LNCaP clone FGC (cell line): Measurements from ENCODE around the gene FGR.
A peak's percentile ranks its signal among the peaks of the same experiment; 100 is the strongest.

Experiments used
- DNase-seq: peaks from one replicate; pipeline ENCODE4 v3.0.0-alpha.2; 2011; ENCODE audit warnings: low read depth
- H3K4me3 ChIP-seq: 2 replicates; pipeline ENCODE4 v1.5.1; 2011; ENCODE audit warnings: mild to moderate bottlenecking, low read depth, low read length, control low read depth
- TF ChIP-seq, protein P1 (sequence below): IDR thresholded peaks from 2 replicates; pipeline ENCODE4 v1.5.1; 2012; ENCODE audit warnings: mild to moderate bottlenecking; ENCODE audit not compliant: control insufficient read depth, insufficient read depth; ENCODE audit errors: extremely low read depth

The FGR gene

DNA sequence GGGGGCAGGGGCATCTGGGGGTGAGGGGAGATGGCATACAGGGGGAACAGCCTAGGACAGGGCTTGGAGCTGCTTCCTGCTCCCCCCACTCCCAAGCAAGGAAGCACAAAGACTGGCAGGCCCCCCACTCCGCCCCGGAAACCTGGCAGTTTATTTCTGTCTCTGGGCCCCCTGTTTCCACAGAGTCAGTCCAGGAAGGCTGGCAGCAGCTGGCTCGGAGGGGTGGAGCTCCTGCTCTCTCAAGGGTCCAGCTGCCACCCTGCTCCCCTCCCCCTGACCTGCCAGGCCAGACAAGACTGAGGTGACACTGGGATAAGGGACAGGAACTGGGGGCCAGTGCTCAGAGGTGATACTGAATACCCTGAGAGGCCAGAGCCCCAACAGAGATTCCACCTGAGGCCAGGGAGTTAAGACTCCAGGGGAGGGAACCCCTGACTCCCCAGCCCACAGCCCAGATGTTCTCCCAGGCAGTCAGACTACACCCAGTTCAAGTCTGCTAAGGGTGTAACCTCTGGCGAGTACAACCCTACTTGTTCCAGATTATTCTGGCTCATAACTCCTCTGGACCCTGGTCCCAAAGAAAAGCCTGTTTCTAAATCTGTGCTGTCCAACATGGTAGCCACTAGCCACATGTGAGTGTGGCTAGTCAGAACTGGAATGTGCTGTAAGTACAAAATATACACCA lies 57.3 kb downstream of the FGR start:
- DNase-seq: no peak
- no peak overlapping the region for H3K4me3 ChIP-seq
- TF ChIP-seq, protein P1, sequence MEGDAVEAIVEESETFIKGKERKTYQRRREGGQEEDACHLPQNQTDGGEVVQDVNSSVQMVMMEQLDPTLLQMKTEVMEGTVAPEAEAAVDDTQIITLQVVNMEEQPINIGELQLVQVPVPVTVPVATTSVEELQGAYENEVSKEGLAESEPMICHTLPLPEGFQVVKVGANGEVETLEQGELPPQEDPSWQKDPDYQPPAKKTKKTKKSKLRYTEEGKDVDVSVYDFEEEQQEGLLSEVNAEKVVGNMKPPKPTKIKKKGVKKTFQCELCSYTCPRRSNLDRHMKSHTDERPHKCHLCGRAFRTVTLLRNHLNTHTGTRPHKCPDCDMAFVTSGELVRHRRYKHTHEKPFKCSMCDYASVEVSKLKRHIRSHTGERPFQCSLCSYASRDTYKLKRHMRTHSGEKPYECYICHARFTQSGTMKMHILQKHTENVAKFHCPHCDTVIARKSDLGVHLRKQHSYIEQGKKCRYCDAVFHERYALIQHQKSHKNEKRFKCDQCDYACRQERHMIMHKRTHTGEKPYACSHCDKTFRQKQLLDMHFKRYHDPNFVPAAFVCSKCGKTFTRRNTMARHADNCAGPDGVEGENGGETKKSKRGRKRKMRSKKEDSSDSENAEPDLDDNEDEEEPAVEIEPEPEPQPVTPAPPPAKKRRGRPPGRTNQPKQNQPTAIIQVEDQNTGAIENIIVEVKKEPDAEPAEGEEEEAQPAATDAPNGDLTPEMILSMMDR: no peak

DNA sequence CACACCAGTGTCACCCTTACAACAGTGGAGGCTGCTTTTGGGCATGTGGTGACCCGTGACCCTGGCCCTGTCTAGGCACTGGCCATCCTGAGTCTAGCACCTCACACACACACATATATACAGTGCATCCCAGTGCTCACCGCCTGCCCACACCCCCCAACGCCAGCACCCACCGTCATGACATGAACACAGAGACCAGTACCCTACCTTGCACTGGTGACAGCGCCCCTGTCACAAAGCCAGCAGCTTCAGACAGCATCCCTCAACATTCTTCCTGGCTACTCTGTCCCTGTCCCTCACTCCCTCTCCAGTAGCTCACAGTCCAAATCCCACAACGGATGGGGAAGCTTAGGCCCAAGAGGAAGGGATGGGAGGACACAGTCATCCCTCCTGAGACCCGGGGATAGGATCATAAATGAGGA lies 58.2 kb downstream of the FGR start:
- no peak for DNase-seq
- no peak overlapping the region for H3K4me3 ChIP-seq
- TF ChIP-seq, protein P1: no peak

DNA sequence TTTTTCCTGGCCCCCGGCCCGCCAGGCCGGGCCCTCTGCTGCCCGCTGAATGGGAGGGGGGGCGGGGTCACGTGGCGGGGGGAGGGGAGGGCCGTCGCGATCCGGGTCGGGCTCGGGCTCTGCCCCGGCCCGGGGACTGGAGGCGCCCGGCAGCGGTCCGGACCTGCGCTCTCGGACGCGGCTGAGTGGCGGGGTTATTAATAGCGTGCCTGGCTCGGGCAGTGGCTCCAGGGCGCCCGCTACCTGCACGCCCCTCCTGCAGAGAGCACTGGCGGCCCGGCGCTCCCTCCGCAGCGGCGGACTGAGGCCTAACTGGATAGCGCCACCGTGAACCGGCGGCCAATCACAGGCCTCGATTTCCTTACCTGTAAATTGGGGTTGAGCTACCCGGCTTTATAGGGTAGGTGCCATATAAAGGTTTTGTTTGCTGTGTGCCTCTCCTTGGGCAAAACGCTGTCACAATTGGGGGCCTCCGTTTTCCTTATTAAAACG lies 59.1 kb downstream of the FGR start:
- TF ChIP-seq, protein P1: peak; percentile 25; the same call in 1 of the 2 replicates
- DNase-seq: no peak
- peak overlapping the region; percentile 15; the same call in 1 of the 2 replicates for H3K4me3 ChIP-seq

DNA sequence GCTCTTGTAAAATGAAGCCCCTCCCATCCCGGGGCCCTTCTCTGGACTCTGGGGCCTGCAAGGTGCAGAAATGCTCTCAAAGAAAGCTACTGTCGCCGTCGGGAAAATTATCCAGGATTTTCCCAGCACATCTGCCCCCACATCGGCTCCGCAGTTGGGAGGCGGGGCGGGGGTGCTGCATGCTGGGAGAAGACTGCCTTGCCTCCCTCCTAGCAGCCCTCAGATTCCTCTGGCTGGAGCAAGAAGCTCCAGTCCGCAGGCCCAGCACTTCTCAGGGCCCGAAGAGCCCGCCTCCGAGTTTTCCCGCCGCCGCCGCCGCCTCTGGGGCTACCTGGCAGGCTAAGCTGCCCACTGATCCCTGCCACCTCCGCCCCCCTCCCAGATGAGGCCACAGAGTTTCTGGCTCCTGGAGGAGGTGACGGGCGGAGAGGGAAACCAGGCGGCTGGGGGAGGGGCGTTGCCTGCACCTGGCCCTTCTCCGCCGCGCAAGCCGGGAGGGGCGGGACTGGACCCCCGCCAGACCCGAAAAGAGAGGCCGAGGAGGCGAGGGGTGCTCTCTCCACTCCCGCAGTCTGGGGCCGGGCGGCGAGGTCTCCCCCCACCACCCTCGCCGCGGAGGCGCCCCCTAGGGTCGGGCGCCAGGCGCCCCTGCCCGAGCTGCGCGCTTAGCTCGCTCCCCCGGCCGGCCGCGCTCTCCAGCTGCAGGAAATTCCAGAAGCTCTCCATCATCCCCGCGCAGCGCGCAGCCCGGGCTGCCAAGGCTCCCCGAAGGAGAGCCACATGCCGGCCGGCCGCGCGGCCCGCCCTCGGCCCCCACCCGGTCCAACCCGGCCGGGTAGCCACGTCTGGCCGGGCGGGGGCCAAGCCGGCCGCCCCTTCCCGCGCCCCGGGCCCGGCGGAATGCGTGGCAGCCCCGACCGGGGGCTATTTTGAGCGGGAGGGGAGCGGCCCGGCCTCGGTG lies 59.8 kb downstream of the FGR start:
- DNase-seq: no peak
- H3K4me3 ChIP-seq: peak overlapping the region; percentile 13; the same call in 1 of the 2 replicates
- TF ChIP-seq, protein P1: 0 out of 2 replicates have a peak, but pooled peaks have one; percentile 4

DNA sequence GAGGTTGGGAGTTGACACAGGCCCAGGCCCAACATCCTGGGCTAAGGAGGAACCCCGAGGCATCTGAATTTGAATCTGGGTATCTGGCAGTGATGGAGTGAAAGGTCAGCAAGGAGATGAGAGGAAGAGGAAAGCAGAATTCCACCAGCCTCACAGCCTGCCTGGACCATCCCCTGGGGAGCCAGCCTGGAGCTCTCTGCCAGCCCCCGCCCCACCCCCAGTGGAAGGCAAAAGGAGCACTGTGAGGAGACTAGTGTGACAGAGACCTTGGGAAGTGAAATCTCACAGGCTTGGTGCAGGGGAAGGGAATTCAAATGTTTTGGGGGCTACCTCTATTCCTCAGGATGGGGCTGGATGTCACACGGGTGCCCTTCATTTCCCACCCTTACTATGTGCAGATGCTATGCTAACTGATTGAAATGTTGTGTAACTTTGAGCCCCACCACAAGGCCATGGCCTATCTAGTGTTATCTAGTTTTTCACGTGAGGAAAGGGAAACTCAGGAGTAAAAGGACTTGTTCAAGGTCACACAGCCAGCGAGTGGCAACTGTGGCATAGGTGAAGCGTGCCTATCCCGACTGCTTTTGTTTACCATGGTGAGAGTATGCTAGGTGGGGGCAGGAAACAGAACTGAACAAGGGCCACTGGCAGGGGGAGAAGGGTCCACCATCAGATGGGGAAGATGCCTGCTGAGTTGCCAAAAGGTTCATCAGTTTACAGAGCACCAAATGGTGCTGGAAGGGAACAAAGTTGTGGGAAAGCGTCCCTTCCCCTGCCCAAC lies 60.8 kb downstream of the FGR start:
- DNase-seq: no peak
- no peak overlapping the region for H3K4me3 ChIP-seq
- TF ChIP-seq, protein P1: no peak

DNA sequence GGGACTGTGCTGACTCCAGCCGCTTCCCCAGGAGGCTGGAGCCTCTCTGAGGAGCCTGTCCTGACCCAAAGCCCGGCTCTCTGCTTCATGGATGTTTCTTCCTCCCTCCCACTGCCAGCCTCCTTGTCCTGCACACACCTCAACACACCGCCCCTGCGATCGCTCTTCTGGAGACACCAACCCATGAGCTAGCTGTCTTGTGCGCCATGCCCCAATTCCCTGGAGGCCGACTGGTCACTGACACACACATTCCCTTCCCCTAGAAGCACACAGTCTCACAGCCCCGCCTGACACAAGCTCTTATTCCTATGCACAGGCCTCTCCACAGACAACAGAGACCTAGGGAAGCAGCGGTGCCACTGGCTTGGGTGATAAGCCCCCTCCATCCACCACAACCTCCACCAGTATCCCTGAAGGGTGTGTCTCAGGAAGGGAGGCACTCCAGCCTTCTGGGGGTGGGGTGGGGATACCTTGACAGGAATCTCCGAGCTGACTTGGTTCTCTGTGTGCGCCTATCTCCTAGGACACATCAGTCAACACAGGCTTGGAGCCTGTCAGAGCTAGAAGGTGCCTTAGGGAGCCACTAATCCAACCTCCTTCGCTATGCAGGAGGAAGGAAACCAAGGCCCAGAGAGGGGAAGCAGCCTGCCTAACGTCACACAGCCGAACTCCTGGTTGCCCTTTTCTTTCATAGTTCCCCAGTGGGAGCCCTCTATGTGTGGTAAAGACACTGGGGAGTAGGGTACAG lies 62.1 kb downstream of the FGR start:
- no peak overlapping the region for H3K4me3 ChIP-seq
- TF ChIP-seq, protein P1: no peak

More for the DNA sequence above, 62.1 kb downstream of the FGR start:
- DNase-seq: no peak
